Right kidney (tissue), 1 donor: ENCODE results near the gene FAM83C.

Source experiments
- DNase-seq: peaks from one replicate; pipeline ENCODE4 v3.0.0-alpha.2; 2016

FAM83C gene

GRCh38 chr20:35283441-35284266, 8.6 kb downstream of the FAM83C start:
- no peak for DNase-seq

GRCh38 chr20:35281506-35282101, 10.6 kb downstream of the FAM83C start:
- DNase-seq = no peak

- no peak for DNase-seq
These were observed 11.7 kb downstream of the FAM83C start for GRCh38 chr20:35280523-35280922.

- no peak for DNase-seq
These were observed 12.6 kb downstream of the FAM83C start for GRCh38 chr20:35279533-35280174.

- DNase-seq = no peak
These were observed 13.2 kb downstream of the FAM83C start for GRCh38 chr20:35279040-35279439.

GRCh38 chr20:35277531-35278395, 14.5 kb downstream of the FAM83C start, which contains the start of gene MMP24OS:
Gene MMP24OS (minus strand): TSS chr20:35278122. CDS start chr20:35277929, 193 bp downstream.
- DNase-seq = peak; percentile 83

GRCh38 chr20:35277127-35277526, 15.1 kb downstream of the FAM83C start:
- no peak for DNase-seq

GRCh38 chr20:35276408-35276807, 15.8 kb downstream of the FAM83C start:
- DNase-seq = no peak

GRCh38 chr20:35275741-35276251, 16.4 kb downstream of the FAM83C start:
- no peak for DNase-seq

- DNase-seq = no peak
These were observed 17.8 kb downstream of the FAM83C start for GRCh38 chr20:35274172-35275092.

GRCh38 chr20:35273449-35274171, 18.6 kb downstream of the FAM83C start:
- DNase-seq = no peak

GRCh38 chr20:35271904-35272303, 20.3 kb downstream of the FAM83C start:
- no peak for DNase-seq

- DNase-seq = no peak
These were observed 20.9 kb downstream of the FAM83C start for GRCh38 chr20:35271073-35271882.

- DNase-seq = no peak
These were observed 22.0 kb downstream of the FAM83C start for GRCh38 chr20:35270021-35270902.

GRCh38 chr20:35269055-35269781, 23.0 kb downstream of the FAM83C start:
- peak; percentile 61 for DNase-seq

- no peak for DNase-seq
These were observed 25.1 kb downstream of the FAM83C start for GRCh38 chr20:35267092-35267491.

GRCh38 chr20:35264755-35265154, 27.5 kb downstream of the FAM83C start:
- no peak for DNase-seq
